B cell (primary cell): ENCODE results near the gene OR8K3. TPM values are rescaled to one million over a fixed set of nuclear protein-coding genes. Genes with fewer than 3 reads are reported as not detected.

ENCODE experiments used
- ATAC-seq: fragments of 200-7000 bp; cut with Tn5 transposase; one replicate; pipeline ENCODE4 v1.10.0; 2021; ENCODE audit warnings: low read depth, mild to moderate bottlenecking, moderate number of reproducible peaks, moderate library complexity
- CTCF ChIA-PET: fragments of 350-600 bp; sonication (Branson Sonifier 250); formaldehyde crosslinking; loops from one replicate; lab custom pipeline; 2021; ENCODE audit warnings: antibody characterized with exemption, inconsistent platforms; lab: Charles Lee
- POLR2A ChIA-PET: fragments of 350-600 bp; sonication (Branson Sonifier 250); formaldehyde crosslinking; loops from one replicate; lab custom pipeline; 2021; ENCODE audit warnings: antibody characterized with exemption; lab: Charles Lee
- DNase-seq: peaks from one replicate; pipeline ENCODE4 v3.0.0; 2013
- H2AFZ ChIP-seq: 2 replicates; pipeline ENCODE4 v1.6.1; 2012; ENCODE audit warnings: mild to moderate bottlenecking, low read depth, low read length; ENCODE audit not compliant: insufficient read depth, poor library complexity, severe bottlenecking
- H3K27ac ChIP-seq, 2 donors: 1 replicate in 1 of 2; 2 replicates in 1 of 2; pipeline ENCODE4 v1.5.1; 2012 to 2013; ENCODE audit warnings: low read length in 2 of 2, mild to moderate bottlenecking in 2 of 2, moderate library complexity in 1 of 2
- H3K27me3 ChIP-seq, 4 experiments: fragments of 200-600 bp in 1 of 4; sonication (generic) in 1 of 4; replicated peaks in 1 of 4; 1 replicate in 2 of 4; 2 replicates in 2 of 4; pipeline versions ENCODE4 v1.6.1 to v1.7.0; 2013 to 2016; ENCODE audit warnings: low read length in 3 of 4, mild to moderate bottlenecking in 2 of 4, mixed read lengths in 1 of 4, moderate library complexity in 1 of 4; ENCODE audit not compliant: insufficient read depth in 4 of 4, control insufficient read depth in 3 of 4; ENCODE audit errors: control extremely low read depth in 1 of 4
- H3K36me3 ChIP-seq, 2 experiments: replicated peaks in 1 of 2; 1 replicate in 1 of 2; 2 replicates in 1 of 2; pipeline versions ENCODE4 v1.6.1 to v1.7.1; 2013; ENCODE audit warnings: low read length in 1 of 2; ENCODE audit not compliant: insufficient read depth in 2 of 2, control insufficient read depth in 1 of 2; ENCODE audit errors: control extremely low read depth in 1 of 2, extremely low read depth in 1 of 2
- H3K4me1 ChIP-seq, 2 donors: fragments of 200-600 bp in 1 of 2; sonication (generic) in 1 of 2; 1 replicate in 1 of 2; 2 replicates in 1 of 2; pipeline versions ENCODE4 v1.5.1 to v1.6.1; 2013 to 2017; ENCODE audit warnings: low read length in 2 of 2; ENCODE audit not compliant: control insufficient read depth in 2 of 2, insufficient read depth in 2 of 2
- H3K4me2 ChIP-seq: replicated peaks from 2 replicates; pipeline ENCODE3; 2012; ENCODE audit warnings: mild to moderate bottlenecking, low read depth, low read length; ENCODE audit not compliant: poor library complexity, severe bottlenecking
- H3K4me3 ChIP-seq, 5 experiments: fragments of 200-600 bp in 1 of 5; sonication (generic) in 1 of 5; 1 replicate in 3 of 5; 2 replicates in 2 of 5; pipeline versions ENCODE4 v1.5.1 to v1.7.0; 2011 to 2016; ENCODE audit warnings: low read length in 4 of 5, mild to moderate bottlenecking in 4 of 5, low read depth in 2 of 5, control low read depth in 1 of 5, moderate library complexity in 1 of 5; ENCODE audit not compliant: insufficient read depth in 1 of 5; ENCODE audit errors: control extremely low read depth in 1 of 5, extremely low read depth in 1 of 5
- H3K79me2 ChIP-seq: fragments of 200-600 bp; sonication (generic); one replicate; pipeline ENCODE4 v1.6.0; 2016; ENCODE audit warnings: low read length; ENCODE audit not compliant: control insufficient read depth, insufficient read depth
- H3K9ac ChIP-seq: fragments of 200-600 bp; sonication (generic); 2 replicates; pipeline ENCODE4 v1.6.1; 2017; ENCODE audit warnings: mild to moderate bottlenecking, low read length, moderate library complexity
- H3K9me3 ChIP-seq, 3 donors: one replicate each; pipeline versions ENCODE4 v1.6.1 to v1.7.1; 2013; ENCODE audit warnings: low read length in 2 of 3; ENCODE audit not compliant: control insufficient read depth in 2 of 3, insufficient read depth in 1 of 3; ENCODE audit errors: control extremely low read depth in 1 of 3
- H4K20me1 ChIP-seq: 2 replicates; pipeline ENCODE4 v1.6.0; 2012; ENCODE audit warnings: mild to moderate bottlenecking, low read length; ENCODE audit not compliant: insufficient read depth, control insufficient read depth, poor library complexity, severe bottlenecking
- H3K27ac Mint-ChIP-seq: one replicate; pipeline ENCODE4 v1.8.0; 2021; ENCODE audit warnings: mixed read lengths
- H3K27me3 Mint-ChIP-seq: one replicate; pipeline ENCODE4 v1.8.0; 2021; ENCODE audit warnings: mixed read lengths
- H3K4me1 Mint-ChIP-seq: one replicate; pipeline ENCODE4 v1.8.0; 2021; ENCODE audit warnings: mixed read lengths
- H3K4me3 Mint-ChIP-seq: one replicate; pipeline ENCODE4 v1.8.0; 2021; ENCODE audit warnings: mixed read lengths
- H3K9me3 Mint-ChIP-seq: one replicate; pipeline ENCODE4 v1.8.0; 2022; ENCODE audit warnings: mixed read lengths; ENCODE audit not compliant: insufficient read depth
- EZH2 ChIP-seq: IDR thresholded peaks from 2 replicates; pipeline ENCODE4 v1.6.1; 2012; ENCODE audit warnings: borderline replicate concordance, low read depth, mild to moderate bottlenecking, moderate library complexity, low read length; ENCODE audit not compliant: insufficient read depth, poor library complexity, severe bottlenecking
- WGBS: methylation state at CpG from one replicate; pipeline ENCODE4 v1.1.5; 2013; ENCODE audit warnings: missing lambda C conversion rate; ENCODE audit not compliant: insufficient coverage; 5-methylcytosine and 5-hydroxymethylcytosine counted together
- intact Hi-C: fragments of 100-400 bp; cut with micrococcal nuclease; formaldehyde crosslinking; loops from one replicate; pipeline ENCODE4 v1.10.0; 2022
- polyA plus RNA-seq: library from polyadenylated mRNA; depleted of rRNA; stranded (reverse); fragments of >200 nt; gene quantifications from 2 replicates; pipeline ENCODE4 v1.2.3, GENCODE V29; 2012
- total RNA-seq, 2 donors: library from RNA; stranded (reverse); fragments of 120-200 nt in 1 of 2; gene quantifications; 1 replicate in 1 of 2; 2 replicates in 1 of 2; pipeline versions ENCODE4 v1.2.3 to v1.2.4, GENCODE V29; 2013 to 2022
- TF ChIP-seq, protein P1 (sequence below): fragments of 200-600 bp; IDR thresholded peaks from one replicate; pipeline ENCODE4 v1.8.0; 2022; ENCODE audit warnings: antibody characterized with exemption, mild to moderate bottlenecking

OR8K3 gene
- total and polyA plus RNA-seq, 2 donors (not counting 1 experiment from before 2014, with no cell fraction given), result not detected

GRCh38 chr11:56273854-56274253, 41.1 kb upstream of the OR8K3 start, which contains the start of gene OR5T1:
Gene OR5T1, plus strand, starts transcription at chr11:56274154. Its CDS starts 1,485 bp downstream, at chr11:56275639.
- no peaks in the 10 kb centered on the region for H3K79me2 ChIP-seq
- H3K9ac ChIP-seq, result no peak within 1 kb of the TSS
- no peaks in the 10 kb centered on the region for H4K20me1 ChIP-seq
- ChIA-PET POLR2A (no interaction called here), CTCF (no interaction called here)
- H3K27ac ChIP-seq, result no peak within 1 kb of the TSS
- Mint-ChIP-seq H3K9me3 (peaks cover 4% of the 10 kb centered on the region), H3K27me3 (no peaks in the 10 kb centered on the region), H3K4me3 (no peak within 1 kb of the TSS), H3K4me1 (no peaks in the 10 kb centered on the region), H3K27ac (no peak within 1 kb of the TSS)
- no peak for ATAC-seq
- no peaks in the 10 kb centered on the region for H3K27me3 ChIP-seq
- no peaks in the 10 kb centered on the region for H3K36me3 ChIP-seq
- DNase-seq, result no peak
- H3K4me3 ChIP-seq, result no peak within 1 kb of the TSS
- H3K4me1 ChIP-seq, result no peaks in the 10 kb centered on the region
- H3K4me2 ChIP-seq, result no peak within 1 kb of the TSS
- TF ChIP-seq, protein P1, sequence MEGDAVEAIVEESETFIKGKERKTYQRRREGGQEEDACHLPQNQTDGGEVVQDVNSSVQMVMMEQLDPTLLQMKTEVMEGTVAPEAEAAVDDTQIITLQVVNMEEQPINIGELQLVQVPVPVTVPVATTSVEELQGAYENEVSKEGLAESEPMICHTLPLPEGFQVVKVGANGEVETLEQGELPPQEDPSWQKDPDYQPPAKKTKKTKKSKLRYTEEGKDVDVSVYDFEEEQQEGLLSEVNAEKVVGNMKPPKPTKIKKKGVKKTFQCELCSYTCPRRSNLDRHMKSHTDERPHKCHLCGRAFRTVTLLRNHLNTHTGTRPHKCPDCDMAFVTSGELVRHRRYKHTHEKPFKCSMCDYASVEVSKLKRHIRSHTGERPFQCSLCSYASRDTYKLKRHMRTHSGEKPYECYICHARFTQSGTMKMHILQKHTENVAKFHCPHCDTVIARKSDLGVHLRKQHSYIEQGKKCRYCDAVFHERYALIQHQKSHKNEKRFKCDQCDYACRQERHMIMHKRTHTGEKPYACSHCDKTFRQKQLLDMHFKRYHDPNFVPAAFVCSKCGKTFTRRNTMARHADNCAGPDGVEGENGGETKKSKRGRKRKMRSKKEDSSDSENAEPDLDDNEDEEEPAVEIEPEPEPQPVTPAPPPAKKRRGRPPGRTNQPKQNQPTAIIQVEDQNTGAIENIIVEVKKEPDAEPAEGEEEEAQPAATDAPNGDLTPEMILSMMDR, result no peak
- TF ChIP-seq EZH2, result no peak
- H2AFZ ChIP-seq, result no peak within 1 kb of the TSS
- H3K9me3 ChIP-seq, result peaks cover 0 to 7% (median 0%) of the 10 kb centered on the region in 3 donors
- intact Hi-C loops, result no loop called here

DNA sequence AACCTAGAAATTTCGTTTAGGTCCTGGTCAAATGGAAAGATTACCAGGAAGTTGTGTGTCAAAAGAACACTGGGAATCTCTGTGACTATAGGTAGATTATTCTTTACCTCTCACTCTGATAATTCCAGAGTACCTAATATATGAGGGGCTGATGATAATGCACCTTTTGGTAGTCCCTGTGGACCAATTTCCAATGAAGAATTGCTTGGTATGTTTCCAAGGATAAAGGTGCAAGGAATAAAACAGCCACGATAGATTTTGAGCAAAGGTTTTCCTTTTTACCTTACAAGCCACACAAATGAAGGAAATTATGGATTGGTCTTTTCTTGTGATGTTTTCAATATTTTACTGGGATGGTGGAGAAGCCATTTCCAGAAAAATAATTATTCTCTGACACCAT, 22.8 kb upstream of the OR8K3 start, which contains the start of gene OR8H1:
TSS of gene OR8H1 (minus strand) at position 101 of the 400 bp plus-strand sequence. CDS start 1,192 bp downstream, outside the sequence.
- CTCF ChIA-PET, result no interaction called here
- POLR2A ChIA-PET, result no interaction called here
- WGBS, result no CpG with 5 or more reads among the region's 2 CpGs
- no peak within 1 kb of the TSS for H3K27ac Mint-ChIP-seq
- Histone ChIP-seq H3K9me3 (peaks cover 0 to 3% (median 0%) of the 10 kb centered on the region in 3 donors), H3K9ac (no peak within 1 kb of the TSS), H3K27ac (no peak within 1 kb of the TSS), H3K27me3 (no peaks in the 10 kb centered on the region), H3K4me3 (no peak within 1 kb of the TSS), H3K4me1 (no peaks in the 10 kb centered on the region), H2AFZ (no peak within 1 kb of the TSS), H3K79me2 (no peaks in the 10 kb centered on the region), H3K36me3 (no peaks in the 10 kb centered on the region), H4K20me1 (no peaks in the 10 kb centered on the region), H3K4me2 (no peak within 1 kb of the TSS)
- TF ChIP-seq EZH2, result no peak
- TF ChIP-seq, protein P1, result no peak
- H3K9me3 Mint-ChIP-seq, result peaks cover 2% of the 10 kb centered on the region
- ATAC-seq, result no peak
- no peaks in the 10 kb centered on the region for H3K27me3 Mint-ChIP-seq
- DNase-seq, result no peak
- intact Hi-C loops, result no loop called here
- H3K4me1 Mint-ChIP-seq, result no peaks in the 10 kb centered on the region
- H3K4me3 Mint-ChIP-seq, result no peak within 1 kb of the TSS
